ENCODE data around the gene CBARP. TPM values are rescaled to one million over a fixed set of nuclear protein-coding genes. Genes with fewer than 3 reads are reported as not detected.

The CBARP gene
- total and polyA plus RNA-seq, 2 of the 13 experiments (the other 11 are each of a cell fraction or from before 2014, with no cell fraction given) = 1.2 to 1.4 TPM

GRCh38 chr19:1238369-1239303, 831 bp upstream of the CBARP start (continued):
- TF ChIP-seq ZKSCAN5 (CRISPR knock-in tag; IDR thresholded peaks at IDR 0.05) (no peak), MYPOP (CRISPR knock-in tag; IDR thresholded peaks at IDR 0.05) (no peak), ARHGAP35 (CRISPR knock-in tag; IDR thresholded peaks at IDR 0.05; ENCODE audit: borderline replicate concordance) (no peak), MAX (IDR thresholded peaks at IDR 0.05) (peak; percentile 39; the same call in 1 of the 2 replicates), ZNF441 (CRISPR knock-in tag; IDR thresholded peaks at IDR 0.05; ENCODE audit: borderline replicate concordance) (no peak), ZNF580 (CRISPR knock-in tag; IDR thresholded peaks at IDR 0.05; ENCODE audit: borderline replicate concordance, low read depth) (0 out of 2 replicates have a peak, but pooled peaks have one; percentile 26), PAF1 (CRISPR knock-in tag; IDR thresholded peaks at IDR 0.05) (no peak), ZNF296 (CRISPR knock-in tag; conservative IDR thresholded peaks at IDR 0.05) (no peak), ZFP62 (CRISPR knock-in tag; IDR thresholded peaks at IDR 0.05) (no peak), HNRNPLL (IDR thresholded peaks at IDR 0.05; ENCODE audit: low read depth, low read length, poor library complexity, severe bottlenecking) (peak; percentile 62), ZNF280D (CRISPR knock-in tag; IDR thresholded peaks at IDR 0.05) (no peak), RAD51 (IDR thresholded peaks at IDR 0.05; ENCODE audit: borderline replicate concordance) (no peak), ZBTB40 (IDR thresholded peaks at IDR 0.05) (no peak), ZBTB40 (CRISPR knock-in tag; IDR thresholded peaks at IDR 0.05) (0 out of 2 replicates have a peak, but pooled peaks have one; percentile 57), JUN (CRISPR knock-in tag; IDR thresholded peaks at IDR 0.05) (no peak)
